ENCODE measurements around the gene C12orf54.
"Not testable (repeated sequence)": the region's sequence is repeated elsewhere in the genome, so short reads cannot be mapped to it uniquely, and the experiment has no call there.

Gene C12orf54

GRCh38 chr12:48482198-48482597 is at the start of gene C12orf54:
Gene C12orf54 (plus strand): TSS chr12:48482498. CDS start chr12:48483297, 799 bp downstream.
- Histone ChIP-seq H3K9ac (ENCODE audit: low read depth, low read length) (no peak within 1 kb of the TSS), H3K4me1 (ENCODE audit: insufficient read depth, low read length) (no peaks in the 10 kb centered on the region), H3K9me3 (ENCODE audit: control insufficient read depth, insufficient read depth, low read length) (no peaks in the 10 kb centered on the region), H3K36me3 (ENCODE audit: insufficient read depth, low read length) (no peaks in the 10 kb centered on the region)

DNA sequence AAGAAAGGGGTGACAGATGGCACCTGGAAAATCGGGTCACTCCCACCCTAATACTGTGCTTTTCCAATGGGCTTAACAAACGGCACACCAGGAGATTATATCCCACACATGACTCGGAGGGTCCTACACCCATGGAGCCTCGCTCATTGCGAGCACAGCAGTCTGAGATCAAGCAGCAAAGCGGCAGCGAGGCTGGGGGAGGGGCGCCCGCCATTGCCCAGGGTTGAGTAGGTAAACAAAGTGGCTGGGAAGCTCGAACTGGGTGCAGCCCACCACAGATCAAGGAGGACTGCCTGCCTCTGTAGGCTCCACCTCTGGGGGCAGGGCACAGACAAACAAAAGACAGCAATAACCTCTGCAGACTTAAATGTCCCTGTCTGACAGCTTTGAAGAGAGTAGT is 48.3 kb upstream of the C12orf54 start:
- H3K9me3 ChIP-seq (ENCODE audit: control insufficient read depth, insufficient read depth, low read length); H3K36me3 ChIP-seq (ENCODE audit: insufficient read depth, low read length): not testable (repeated sequence)

GRCh38 chr12:48441069-48441468 is 41.2 kb upstream of the C12orf54 start:
- no peak overlapping the region for H3K9ac ChIP-seq (ENCODE audit: low read depth, low read length)
- H3K36me3 ChIP-seq (ENCODE audit: insufficient read depth, low read length) = no peaks in the 10 kb centered on the region
- H3K9me3 ChIP-seq (ENCODE audit: control insufficient read depth, insufficient read depth, low read length) = no peaks in the 10 kb centered on the region
- H3K4me1 ChIP-seq (ENCODE audit: insufficient read depth, low read length) = no peaks in the 10 kb centered on the region

More for the DNA sequence above, 48.3 kb upstream of the C12orf54 start:
- H3K9ac ChIP-seq (ENCODE audit: low read depth, low read length); H3K4me1 ChIP-seq (ENCODE audit: insufficient read depth, low read length): not testable (repeated sequence)

DNA sequence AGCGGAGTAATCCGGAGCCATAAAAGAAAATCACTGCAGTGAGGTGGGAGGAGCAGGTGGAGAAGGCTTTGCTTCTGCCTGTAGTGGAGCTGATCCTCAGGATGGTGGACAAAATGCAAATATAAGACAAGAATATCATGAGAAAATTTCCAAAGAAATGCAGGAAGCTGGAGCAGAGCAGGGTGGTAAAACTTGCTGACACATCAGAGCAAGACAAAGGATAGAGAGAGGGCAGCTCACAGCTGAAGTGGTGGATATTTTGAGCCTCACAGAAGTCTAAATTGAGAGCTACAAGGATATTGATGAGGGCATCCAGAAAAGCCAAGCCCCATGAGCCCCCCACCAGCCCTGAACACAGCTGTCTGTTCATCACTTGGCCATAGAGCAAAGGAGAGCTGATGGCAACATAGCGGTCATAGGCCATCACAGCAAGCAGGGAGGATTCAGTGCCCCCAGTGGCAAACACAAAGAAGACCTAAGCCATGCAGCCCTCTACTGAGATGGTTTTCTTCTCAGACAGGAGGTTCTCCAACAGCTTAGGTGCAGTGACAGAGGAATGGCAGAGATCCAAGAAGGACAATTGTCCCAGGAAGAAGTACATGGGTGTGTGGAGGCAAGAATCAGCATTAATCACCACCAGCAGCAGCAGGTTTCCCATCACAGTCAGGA is 40.0 kb upstream of the C12orf54 start:
- Histone ChIP-seq H3K9ac (ENCODE audit: low read depth, low read length) (no peak overlapping the region), H3K36me3 (ENCODE audit: insufficient read depth, low read length) (no peaks in the 10 kb centered on the region), H3K4me1 (ENCODE audit: insufficient read depth, low read length) (no peaks in the 10 kb centered on the region), H3K9me3 (ENCODE audit: control insufficient read depth, insufficient read depth, low read length) (no peaks in the 10 kb centered on the region)

GRCh38 chr12:48445538-48445937 is 36.8 kb upstream of the C12orf54 start:
- Histone ChIP-seq H3K9me3 (ENCODE audit: control insufficient read depth, insufficient read depth, low read length) (peaks cover 3% of the 10 kb centered on the region; the same call in 1 of the 2 replicates), H3K4me1 (ENCODE audit: insufficient read depth, low read length) (no peaks in the 10 kb centered on the region), H3K9ac (ENCODE audit: low read depth, low read length) (no peak overlapping the region), H3K36me3 (ENCODE audit: insufficient read depth, low read length) (no peaks in the 10 kb centered on the region)

DNA sequence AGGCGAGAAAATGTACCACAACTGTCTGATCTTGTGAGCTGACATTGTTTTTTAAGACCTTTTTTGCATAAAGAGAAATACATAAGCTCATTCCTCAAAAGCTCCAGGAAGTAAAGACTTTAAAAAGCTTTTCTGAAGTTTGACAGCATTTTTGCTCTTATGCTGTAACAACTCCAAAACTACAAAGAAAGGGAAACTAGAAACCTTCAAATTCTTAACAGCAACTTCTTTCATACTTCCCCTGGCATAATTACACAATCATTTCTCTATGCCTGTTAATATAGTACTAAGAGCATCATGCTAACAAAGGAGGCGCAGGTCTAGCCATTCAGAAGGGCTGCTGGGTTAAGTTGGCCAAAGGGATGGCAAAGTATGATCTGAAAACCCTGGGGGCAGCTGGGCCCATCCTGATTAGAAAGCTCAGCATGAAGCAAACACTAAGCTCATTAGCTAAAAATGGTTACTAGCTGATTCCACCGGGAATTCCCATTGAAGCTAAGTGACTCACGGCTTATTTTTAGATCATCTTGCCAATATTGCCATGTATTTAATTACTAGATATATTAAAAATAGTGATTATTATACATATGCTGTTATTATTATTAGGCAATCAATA is 36.0 kb upstream of the C12orf54 start:
- Histone ChIP-seq H3K9ac (ENCODE audit: low read depth, low read length) (no peak overlapping the region), H3K9me3 (ENCODE audit: control insufficient read depth, insufficient read depth, low read length) (peaks cover 3% of the 10 kb centered on the region; the same call in 1 of the 2 replicates), H3K4me1 (ENCODE audit: insufficient read depth, low read length) (no peaks in the 10 kb centered on the region), H3K36me3 (ENCODE audit: insufficient read depth, low read length) (no peaks in the 10 kb centered on the region)

DNA sequence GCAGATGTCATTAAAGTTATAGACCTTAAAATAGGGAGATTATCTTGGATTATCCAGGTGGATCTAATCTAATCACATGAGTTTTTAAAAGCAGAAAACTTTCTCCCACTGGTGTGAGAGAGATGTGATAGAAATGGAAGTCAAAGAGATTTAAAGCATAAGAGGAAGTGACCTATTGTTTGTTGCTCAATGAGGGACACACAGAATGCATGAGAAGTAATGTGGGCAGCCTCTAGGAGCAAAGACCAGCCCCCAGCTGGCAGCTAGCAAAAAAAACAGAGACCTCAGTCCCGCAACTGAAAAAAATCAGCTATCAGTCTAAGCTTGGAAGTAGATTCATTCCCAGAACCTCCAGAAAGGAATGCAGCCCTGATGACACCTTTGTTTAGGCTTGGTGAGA is 34.5 kb upstream of the C12orf54 start:
- no peaks in the 10 kb centered on the region for H3K36me3 ChIP-seq (ENCODE audit: insufficient read depth, low read length)

GRCh38 chr12:48451372-48451771 is 30.9 kb upstream of the C12orf54 start:
- H3K36me3 ChIP-seq (ENCODE audit: insufficient read depth, low read length) = no peaks in the 10 kb centered on the region
- no peaks in the 10 kb centered on the region for H3K4me1 ChIP-seq (ENCODE audit: insufficient read depth, low read length)
- H3K9me3 ChIP-seq (ENCODE audit: control insufficient read depth, insufficient read depth, low read length) = peaks cover 3% of the 10 kb centered on the region; the same call in 1 of the 2 replicates
- no peak overlapping the region for H3K9ac ChIP-seq (ENCODE audit: low read depth, low read length)

More for the DNA sequence above, 34.5 kb upstream of the C12orf54 start:
- Histone ChIP-seq H3K4me1 (ENCODE audit: insufficient read depth, low read length) (no peaks in the 10 kb centered on the region), H3K9ac (ENCODE audit: low read depth, low read length) (no peak overlapping the region), H3K9me3 (ENCODE audit: control insufficient read depth, insufficient read depth, low read length) (peaks cover 3% of the 10 kb centered on the region; the same call in 1 of the 2 replicates)

- H3K9ac ChIP-seq (ENCODE audit: low read depth, low read length); H3K4me1 ChIP-seq (ENCODE audit: insufficient read depth, low read length); H3K9me3 ChIP-seq (ENCODE audit: control insufficient read depth, insufficient read depth, low read length); H3K36me3 ChIP-seq (ENCODE audit: insufficient read depth, low read length): not testable (repeated sequence)
Observed at GRCh38 chr12:48452961-48453360, 29.3 kb upstream of the C12orf54 start.

DNA sequence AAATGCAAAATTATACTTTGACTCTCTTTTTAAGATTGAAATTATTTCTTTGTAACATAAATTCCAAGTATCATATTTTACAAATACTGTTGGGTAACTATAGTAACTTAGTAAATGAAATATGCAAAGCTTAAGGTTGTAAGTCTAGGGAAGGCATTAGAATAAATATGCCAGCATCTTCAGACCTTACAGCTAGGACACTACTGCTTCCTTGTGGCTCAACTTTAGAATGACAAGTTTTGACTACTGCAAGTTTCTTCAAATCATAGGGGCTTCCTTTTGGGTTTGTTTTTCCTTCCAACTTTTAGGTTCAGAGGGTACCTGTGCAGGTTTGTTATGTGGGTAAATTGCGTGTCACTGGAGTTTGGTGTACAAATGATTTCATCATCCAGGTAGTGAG is 27.6 kb upstream of the C12orf54 start:
- no peaks in the 10 kb centered on the region for H3K36me3 ChIP-seq (ENCODE audit: insufficient read depth, low read length)
- no peak overlapping the region for H3K9ac ChIP-seq (ENCODE audit: low read depth, low read length)
- H3K9me3 ChIP-seq (ENCODE audit: control insufficient read depth, insufficient read depth, low read length) = no peaks in the 10 kb centered on the region
- H3K4me1 ChIP-seq (ENCODE audit: insufficient read depth, low read length) = no peaks in the 10 kb centered on the region

- H3K36me3 ChIP-seq (ENCODE audit: insufficient read depth, low read length) = no peaks in the 10 kb centered on the region
- H3K9me3 ChIP-seq (ENCODE audit: control insufficient read depth, insufficient read depth, low read length) = no peaks in the 10 kb centered on the region
- no peaks in the 10 kb centered on the region for H3K4me1 ChIP-seq (ENCODE audit: insufficient read depth, low read length)
- H3K9ac ChIP-seq (ENCODE audit: low read depth, low read length) = no peak overlapping the region
Observed at GRCh38 chr12:48455116-48455515, 27.2 kb upstream of the C12orf54 start.

DNA sequence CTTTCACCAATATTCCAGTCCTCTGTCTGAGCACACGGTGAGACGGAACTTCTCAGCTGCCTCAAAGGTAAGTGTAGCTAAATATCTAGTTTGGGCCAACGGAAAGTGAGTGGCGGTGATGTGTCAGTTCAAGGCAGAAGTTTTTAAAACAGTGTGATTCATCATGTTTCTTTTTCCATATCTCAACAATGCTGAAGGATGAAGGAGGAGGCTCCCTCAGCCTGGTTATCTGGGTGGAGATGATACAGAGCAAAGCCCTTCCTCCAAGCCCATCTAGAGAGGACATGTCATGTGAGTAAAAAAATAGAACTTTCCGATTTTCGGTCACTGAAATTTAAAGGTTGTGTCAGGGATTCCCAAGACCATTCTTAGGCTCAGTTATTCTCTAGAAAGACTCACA is 23.0 kb upstream of the C12orf54 start:
- no peaks in the 10 kb centered on the region for H3K4me1 ChIP-seq (ENCODE audit: insufficient read depth, low read length)
- H3K9ac ChIP-seq (ENCODE audit: low read depth, low read length) = no peak overlapping the region
- H3K36me3 ChIP-seq (ENCODE audit: insufficient read depth, low read length) = no peaks in the 10 kb centered on the region
- no peaks in the 10 kb centered on the region for H3K9me3 ChIP-seq (ENCODE audit: control insufficient read depth, insufficient read depth, low read length)

GRCh38 chr12:48469027-48469426 is 13.3 kb upstream of the C12orf54 start:
- H3K36me3 ChIP-seq (ENCODE audit: insufficient read depth, low read length); H3K4me1 ChIP-seq (ENCODE audit: insufficient read depth, low read length); H3K9ac ChIP-seq (ENCODE audit: low read depth, low read length): not testable (repeated sequence)
- peaks cover 13% of the 10 kb centered on the region for H3K9me3 ChIP-seq (ENCODE audit: control insufficient read depth, insufficient read depth, low read length)

DNA sequence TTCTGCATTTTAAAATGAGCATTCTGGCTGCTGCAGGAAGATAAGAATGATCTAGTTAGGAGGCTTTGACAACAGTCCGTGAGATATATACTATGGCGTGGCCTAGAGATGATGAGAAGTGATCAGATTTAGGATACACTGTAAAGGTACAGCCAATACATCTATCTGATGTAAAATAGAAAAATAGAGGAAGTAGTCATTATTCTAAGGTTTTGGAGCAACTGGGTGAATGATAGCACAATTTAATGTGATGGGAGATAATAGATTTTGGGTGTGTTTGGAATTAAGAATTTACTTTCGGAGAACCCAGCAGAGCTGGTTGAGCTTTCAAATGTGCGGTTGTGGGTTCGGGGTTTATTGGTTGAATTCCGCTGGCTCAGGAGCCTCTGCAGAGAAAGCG is 10.0 kb upstream of the C12orf54 start, which contains the start of gene ANP32D:
ANP32D (plus strand) TSS at position 301 of the 400 bp plus-strand sequence. CDS start 106 bp downstream, outside the sequence.
- Histone ChIP-seq H3K36me3 (ENCODE audit: insufficient read depth, low read length) (no peaks in the 10 kb centered on the region), H3K4me1 (ENCODE audit: insufficient read depth, low read length) (no peaks in the 10 kb centered on the region), H3K9me3 (ENCODE audit: control insufficient read depth, insufficient read depth, low read length) (peaks cover 13% of the 10 kb centered on the region), H3K9ac (ENCODE audit: low read depth, low read length) (no peak within 1 kb of the TSS)

- Histone ChIP-seq H3K4me1 (ENCODE audit: insufficient read depth, low read length) (no peaks in the 10 kb centered on the region), H3K9ac (ENCODE audit: low read depth, low read length) (no peak overlapping the region), H3K36me3 (ENCODE audit: insufficient read depth, low read length) (no peaks in the 10 kb centered on the region), H3K9me3 (ENCODE audit: control insufficient read depth, insufficient read depth, low read length) (peaks cover 11% of the 10 kb centered on the region)
Observed at GRCh38 chr12:48473061-48473460, 9.2 kb upstream of the C12orf54 start.

Measured in ES-I3 (cell line).